Raji (cell line): Measurements from ENCODE around the gene PLA2G5.

Source experiments
- POLR2A ChIP-seq: IDR thresholded peaks from 2 replicates; pipeline ENCODE4 v1.6.1; 2011; ENCODE audit warnings: low read depth, low read length, control low read depth; ENCODE audit not compliant: insufficient read depth

PLA2G5 gene

GRCh38 chr1:20120796-20121195 is 50.8 kb downstream of the PLA2G5 start:
- TF ChIP-seq POLR2A = no peak

- TF ChIP-seq POLR2A = no peak
These were observed 53.9 kb downstream of the PLA2G5 start for GRCh38 chr1:20123722-20124455.

- TF ChIP-seq POLR2A = no peak
These were observed 54.6 kb downstream of the PLA2G5 start for GRCh38 chr1:20124456-20125057.

- no peak for TF ChIP-seq POLR2A
These were observed 55.1 kb downstream of the PLA2G5 start for GRCh38 chr1:20125100-20125499.

- TF ChIP-seq POLR2A = no peak
These were observed 56.2 kb downstream of the PLA2G5 start for GRCh38 chr1:20126041-20126805.

- no peak for TF ChIP-seq POLR2A
These were observed 56.9 kb downstream of the PLA2G5 start for GRCh38 chr1:20126806-20127440.

- no peak for TF ChIP-seq POLR2A
These were observed 65.0 kb downstream of the PLA2G5 start for GRCh38 chr1:20134995-20135394.

GRCh38 chr1:20136249-20136648 is 66.3 kb downstream of the PLA2G5 start:
- no peak for TF ChIP-seq POLR2A

GRCh38 chr1:20137055-20137454 is 67.1 kb downstream of the PLA2G5 start:
- no peak for TF ChIP-seq POLR2A

GRCh38 chr1:20137604-20138003 is 67.6 kb downstream of the PLA2G5 start:
- TF ChIP-seq POLR2A = no peak

- TF ChIP-seq POLR2A = no peak
These were observed 68.4 kb downstream of the PLA2G5 start for GRCh38 chr1:20138346-20138745.

GRCh38 chr1:20138961-20139550 is 69.1 kb downstream of the PLA2G5 start, which contains the start of gene PLA2G2F:
Gene PLA2G2F (plus strand): TSS chr1:20139323. CDS start chr1:20139428, 105 bp downstream.
- TF ChIP-seq POLR2A = no peak

GRCh38 chr1:20139776-20140612 is 70.0 kb downstream of the PLA2G5 start:
- TF ChIP-seq POLR2A = no peak

GRCh38 chr1:20141001-20141400 is 71.0 kb downstream of the PLA2G5 start:
- TF ChIP-seq POLR2A = no peak

GRCh38 chr1:20141466-20141865 is 71.5 kb downstream of the PLA2G5 start:
- no peak for TF ChIP-seq POLR2A
